NCI-H146 (cell line): ENCODE data around the gene AARSD1.
A peak's percentile ranks its signal among the peaks of the same experiment; 100 is the strongest.
"Not testable (repeated sequence)": the region's sequence is repeated elsewhere in the genome, so short reads cannot be mapped to it uniquely, and the experiment has no call there.

Source experiments
- DNase-seq: peaks from one replicate; lab custom pipeline; 2025; lab: John Stamatoyannopoulos, UW

AARSD1 gene

DNA sequence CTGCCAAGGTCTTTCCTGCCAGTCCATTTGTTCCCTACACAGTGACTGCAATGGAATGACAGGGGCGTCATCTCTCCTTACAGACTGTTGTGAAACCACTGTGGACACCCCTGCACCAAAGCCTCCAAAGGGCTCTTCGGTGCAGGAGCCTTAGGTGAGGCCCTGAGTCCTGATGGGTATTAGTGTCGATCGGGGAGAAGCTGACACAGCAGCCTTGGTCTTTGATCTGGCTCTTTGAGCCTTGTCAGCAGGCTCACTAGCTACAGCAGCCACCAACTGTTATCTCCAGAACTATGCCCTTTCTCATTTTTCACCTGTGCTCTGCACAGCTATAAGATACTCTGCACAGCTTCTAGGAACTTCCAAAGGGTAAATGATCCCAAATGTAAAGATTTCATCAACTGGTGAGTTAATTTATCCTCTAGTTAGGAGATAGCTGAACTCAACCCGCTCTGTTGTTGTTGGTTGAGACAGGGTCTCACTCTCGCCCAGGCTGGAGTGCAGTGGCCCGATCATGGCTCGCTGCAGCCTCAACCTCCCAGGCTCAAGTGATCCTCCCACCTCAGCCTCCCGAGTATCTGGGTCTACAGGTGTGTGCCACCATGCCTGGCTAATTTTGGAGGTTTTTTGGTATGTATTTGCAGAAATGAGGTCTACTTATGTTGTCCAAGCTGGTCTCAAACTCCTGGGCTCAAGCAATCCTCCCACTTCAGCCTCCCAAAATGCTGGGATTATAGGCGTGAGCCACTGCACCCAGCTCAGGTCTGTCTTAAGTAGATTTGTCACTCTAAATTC lies 44.0 kb downstream of the AARSD1 start:
- DNase-seq = peak; percentile 28

DNA sequence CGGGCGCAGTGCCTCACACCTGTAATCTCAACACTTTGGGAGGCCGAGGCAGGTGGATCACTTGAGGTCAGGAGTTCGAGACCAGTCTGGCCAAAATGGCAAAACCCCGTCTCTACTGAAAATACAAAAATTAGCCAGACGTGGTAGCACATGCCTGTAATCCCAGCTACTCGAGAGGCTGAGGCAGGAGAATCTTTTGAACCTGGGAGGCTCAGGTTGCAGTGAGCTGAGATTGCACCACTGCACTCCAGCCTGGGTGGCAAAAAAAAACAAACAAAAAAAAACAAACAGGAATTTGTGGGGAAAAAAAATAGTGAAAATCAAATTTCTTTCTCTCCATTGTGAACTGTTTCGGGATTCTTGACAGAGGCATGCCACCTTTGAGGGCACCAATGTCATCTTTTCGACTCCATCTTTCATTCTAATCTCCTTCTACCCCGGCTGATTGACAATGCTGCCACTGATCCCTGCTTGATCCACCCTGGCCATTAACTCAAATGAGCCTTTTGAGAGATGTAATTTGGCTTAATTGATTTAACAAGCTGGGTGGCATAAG lies 44.7 kb downstream of the AARSD1 start:
- DNase-seq = not testable (repeated sequence)

DNA sequence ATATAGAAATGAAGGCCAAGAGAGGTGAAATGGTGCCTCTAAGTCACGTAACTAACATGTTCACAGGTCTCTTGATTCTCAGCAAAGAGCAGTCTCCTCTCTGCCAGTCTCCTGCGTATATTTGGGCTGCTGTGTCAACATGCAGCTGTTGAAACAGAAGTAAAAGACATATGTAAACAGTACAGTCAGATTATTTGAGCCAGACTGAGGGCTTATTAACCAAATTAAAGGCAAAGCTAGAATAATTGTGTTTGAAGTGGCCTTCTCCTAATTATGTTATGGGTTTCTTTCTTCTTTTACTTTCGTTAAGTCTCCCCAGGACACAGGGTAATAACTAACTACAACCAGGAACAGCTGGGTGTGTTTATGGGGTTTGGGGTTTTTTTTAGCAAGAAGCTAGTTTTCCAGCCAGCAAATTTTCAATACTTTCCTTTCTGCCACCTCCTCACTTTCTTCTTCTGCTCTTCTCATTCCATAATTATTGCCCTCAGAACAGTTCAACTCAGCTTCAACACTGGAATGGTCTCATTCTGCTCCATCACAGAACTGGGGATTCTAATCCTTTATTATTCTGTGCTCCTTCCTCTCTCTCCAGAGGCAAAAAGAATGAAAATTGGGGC lies 45.2 kb downstream of the AARSD1 start:
- peak; percentile 90 for DNase-seq

GRCh38 chr17:42917236-42917603 lies 47.0 kb downstream of the AARSD1 start:
- DNase-seq = no peak

GRCh38 chr17:42916388-42917235 lies 47.6 kb downstream of the AARSD1 start:
- DNase-seq = not testable (repeated sequence)

DNA sequence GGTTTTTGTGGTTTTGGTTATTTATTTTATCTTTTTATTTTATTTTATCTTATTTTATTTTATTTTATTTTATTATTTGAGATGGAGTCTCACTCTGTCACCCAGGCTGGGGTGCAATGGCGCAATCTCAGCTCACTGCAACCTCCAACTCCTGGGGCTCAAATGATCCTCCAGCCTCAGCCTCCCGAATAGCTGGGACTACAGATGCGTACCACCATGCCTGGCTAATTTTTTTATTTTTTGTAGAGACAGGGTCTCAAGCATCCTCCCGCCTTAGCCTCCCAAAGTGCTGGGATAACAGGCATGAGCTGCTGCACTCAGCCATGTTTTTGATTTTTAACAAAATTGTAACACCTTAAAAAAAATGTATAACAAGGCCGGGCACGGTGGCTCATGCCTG lies 49.0 kb downstream of the AARSD1 start:
- not testable (repeated sequence) for DNase-seq

DNA sequence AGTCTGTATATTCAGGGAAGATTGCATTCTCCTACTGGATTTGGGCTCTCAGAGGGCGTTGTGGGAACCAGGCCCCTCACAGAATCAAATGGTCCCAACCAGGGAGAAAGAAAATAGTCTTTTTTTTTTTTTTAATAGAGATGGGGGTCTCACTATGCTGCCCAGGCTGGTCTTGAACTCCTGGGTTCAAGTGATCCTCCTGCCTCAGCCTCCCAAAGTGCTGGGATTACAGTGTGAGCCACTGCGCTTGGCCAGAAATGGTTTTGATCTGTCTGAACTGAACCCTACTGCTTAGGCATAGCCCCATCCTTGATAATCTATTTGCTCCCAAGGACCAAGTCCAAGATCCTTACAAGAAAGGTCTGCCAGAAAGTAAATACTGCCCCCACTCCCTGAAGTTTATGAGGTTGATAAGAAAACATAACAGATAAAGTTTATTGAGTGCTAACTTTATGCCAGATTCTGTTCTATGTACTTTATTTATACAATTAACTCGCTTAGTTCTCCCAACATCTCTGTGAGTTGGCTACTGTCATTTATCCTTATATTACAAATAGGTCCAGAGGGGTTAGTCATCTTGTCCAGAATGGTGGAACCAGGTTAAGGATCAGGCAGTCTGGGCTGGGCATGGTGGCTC lies 50.2 kb downstream of the AARSD1 start:
- DNase-seq = no peak

GRCh38 chr17:42913522-42913921 lies 50.7 kb downstream of the AARSD1 start:
- DNase-seq = no peak

GRCh38 chr17:42908872-42909700 lies 55.2 kb downstream of the AARSD1 start:
- no peak for DNase-seq

- DNase-seq = no peak
These were observed 57.3 kb downstream of the AARSD1 start for GRCh38 chr17:42906772-42907446.

DNA sequence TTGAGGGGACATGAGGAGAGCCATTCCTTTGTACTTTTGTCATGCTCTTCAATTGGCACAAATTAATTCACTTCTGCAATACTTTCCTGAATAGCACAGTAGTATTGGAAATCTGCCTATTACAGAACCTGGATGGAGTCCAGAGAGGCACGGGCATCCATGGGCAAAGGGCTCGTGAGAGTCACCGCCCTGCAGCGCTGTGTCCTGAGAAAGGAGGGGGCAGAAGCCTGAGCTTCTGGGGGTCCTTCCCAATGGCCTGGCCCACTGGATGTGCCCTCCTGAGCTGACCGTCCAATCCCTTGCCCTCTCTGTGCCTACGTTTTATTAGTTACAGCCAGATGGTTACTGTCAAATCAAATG lies 60.2 kb downstream of the AARSD1 start:
- no peak for DNase-seq

GRCh38 chr17:42901535-42902229 lies 62.6 kb downstream of the AARSD1 start:
- no peak for DNase-seq
